Upper lobe of right lung (tissue), 1 donor: Measurements from ENCODE around the gene CUEDC1. TPM values are rescaled to one million over a fixed set of nuclear protein-coding genes. Genes with fewer than 3 reads are reported as not detected.

Source experiments
- ATAC-seq: fragments of 200-7000 bp; cut with Tn5 transposase; one replicate; pipeline ENCODE4 v1.9.1; 2020; ENCODE audit warnings: mild to moderate bottlenecking, moderate library complexity
- DNase-seq: peaks from one replicate; pipeline ENCODE4 v3.0.0-alpha.2; 2020
- H3K27ac ChIP-seq: fragments of 200-600 bp; one replicate; pipeline ENCODE4 v1.8.0; 2022
- H3K27me3 ChIP-seq: fragments of 200-600 bp; one replicate; pipeline ENCODE4 v1.8.0; 2022; ENCODE audit warnings: mild to moderate bottlenecking
- H3K36me3 ChIP-seq: fragments of 200-600 bp; one replicate; pipeline ENCODE4 v1.8.0; 2022
- H3K4me1 ChIP-seq: fragments of 200-600 bp; one replicate; pipeline ENCODE4 v1.8.0; 2022
- H3K4me3 ChIP-seq: fragments of 200-600 bp; one replicate; pipeline ENCODE4 v1.8.0; 2022; ENCODE audit warnings: mild to moderate bottlenecking
- H3K9me3 ChIP-seq: fragments of 200-600 bp; one replicate; pipeline ENCODE4 v1.8.0; 2022
- CTCF ChIP-seq: fragments of 200-600 bp; IDR thresholded peaks from one replicate; pipeline ENCODE4 v1.8.0; 2022; ENCODE audit warnings: antibody characterized with exemption
- intact Hi-C: fragments of 100-400 bp; cut with DNase I; formaldehyde crosslinking; loops from one replicate; pipeline ENCODE4 v1.11.0; 2022
- total RNA-seq: library from RNA; stranded (reverse); fragmentation: NEBNext Ultra II Directional; extraction: Animal tissue kit (Norgen Biotek cat#: 25700); gene quantifications from one replicate; pipeline ENCODE4 v1.2.1, GENCODE V29; 2021
- donor health status: DM: no; HTN: yes; CAD: no; lungs with severe emphysema.

The CUEDC1 gene
- total RNA-seq, 1 donor from 2014 or later: 41.9 TPM

GRCh38 chr17:57838857-57839570, 116.2 kb downstream of the CUEDC1 start:
- ATAC-seq (no peak), DNase-seq (no peak)
- H3K4me1 ChIP-seq: no peaks in the 10 kb centered on the region
- intact Hi-C loops: loop anchor here (10.0 kb wide), 1 partner anchor 84 kb away; no protein-coding TSS in a partner anchor
- no peak overlapping the region for H3K27ac ChIP-seq
- no peaks in the 10 kb centered on the region for H3K9me3 ChIP-seq
- H3K4me3 ChIP-seq: no peak overlapping the region
- no peaks in the 10 kb centered on the region for H3K27me3 ChIP-seq
- H3K36me3 ChIP-seq: peaks cover 39% of the 10 kb centered on the region
- no peak for TF ChIP-seq CTCF

GRCh38 chr17:57838453-57838852, 116.8 kb downstream of the CUEDC1 start:
- Histone ChIP-seq H3K27me3 (no peaks in the 10 kb centered on the region), H3K4me3 (no peak overlapping the region), H3K9me3 (no peaks in the 10 kb centered on the region), H3K4me1 (no peaks in the 10 kb centered on the region), H3K27ac (no peak overlapping the region), H3K36me3 (peaks cover 39% of the 10 kb centered on the region)
- DNase-seq (no peak), ATAC-seq (no peak)
- no peak for TF ChIP-seq CTCF
- intact Hi-C loops: loop anchor here (10.0 kb wide), 1 partner anchor 84 kb away; no protein-coding TSS in a partner anchor

GRCh38 chr17:57835333-57835900, 119.8 kb downstream of the CUEDC1 start:
- intact Hi-C loops: loop anchor here (10.0 kb wide), 1 partner anchor 81 kb away; no protein-coding TSS in a partner anchor
- DNase-seq (no peak), ATAC-seq (no peak)
- no peak for TF ChIP-seq CTCF
- H3K9me3 ChIP-seq: no peaks in the 10 kb centered on the region
- peaks cover 32% of the 10 kb centered on the region for H3K36me3 ChIP-seq
- no peak overlapping the region for H3K4me3 ChIP-seq
- H3K27me3 ChIP-seq: no peaks in the 10 kb centered on the region
- H3K27ac ChIP-seq: no peak overlapping the region
- H3K4me1 ChIP-seq: peaks cover 4% of the 10 kb centered on the region

- Histone ChIP-seq H3K36me3 (peaks cover 20% of the 10 kb centered on the region), H3K27me3 (no peaks in the 10 kb centered on the region), H3K9me3 (no peaks in the 10 kb centered on the region), H3K27ac (no peak overlapping the region), H3K4me3 (no peak overlapping the region), H3K4me1 (peaks cover 4% of the 10 kb centered on the region)
- intact Hi-C loops: loop anchor here (10.0 kb wide), 1 partner anchor 79 kb away; no protein-coding TSS in a partner anchor
- no peak for TF ChIP-seq CTCF
- ATAC-seq: no peak
- DNase-seq: no peak
These were observed 121.0 kb downstream of the CUEDC1 start for GRCh38 chr17:57834146-57834741.

- Histone ChIP-seq H3K36me3 (peaks cover 11% of the 10 kb centered on the region), H3K27me3 (no peaks in the 10 kb centered on the region), H3K4me3 (peak overlapping the region; percentile 46), H3K27ac (peak overlapping the region; percentile 11), H3K4me1 (peaks cover 4% of the 10 kb centered on the region), H3K9me3 (no peaks in the 10 kb centered on the region)
- peak; percentile 72 for DNase-seq
- peak; percentile 87 for ATAC-seq
- intact Hi-C loops: loop anchor here (10.0 kb wide), 1 partner anchor 79 kb away; no protein-coding TSS in a partner anchor
- TF ChIP-seq CTCF: peak; percentile 91
These were observed 121.9 kb downstream of the CUEDC1 start for GRCh38 chr17:57833179-57833939.
